Medulla oblongata (tissue), 1 donor: ENCODE results near the gene CDC42EP3.

Source experiments
- DNase-seq: peaks from one replicate; pipeline ENCODE4 v3.0.0-alpha.2; 2015; ENCODE audit errors: extremely low spot score

CDC42EP3 gene

DNA sequence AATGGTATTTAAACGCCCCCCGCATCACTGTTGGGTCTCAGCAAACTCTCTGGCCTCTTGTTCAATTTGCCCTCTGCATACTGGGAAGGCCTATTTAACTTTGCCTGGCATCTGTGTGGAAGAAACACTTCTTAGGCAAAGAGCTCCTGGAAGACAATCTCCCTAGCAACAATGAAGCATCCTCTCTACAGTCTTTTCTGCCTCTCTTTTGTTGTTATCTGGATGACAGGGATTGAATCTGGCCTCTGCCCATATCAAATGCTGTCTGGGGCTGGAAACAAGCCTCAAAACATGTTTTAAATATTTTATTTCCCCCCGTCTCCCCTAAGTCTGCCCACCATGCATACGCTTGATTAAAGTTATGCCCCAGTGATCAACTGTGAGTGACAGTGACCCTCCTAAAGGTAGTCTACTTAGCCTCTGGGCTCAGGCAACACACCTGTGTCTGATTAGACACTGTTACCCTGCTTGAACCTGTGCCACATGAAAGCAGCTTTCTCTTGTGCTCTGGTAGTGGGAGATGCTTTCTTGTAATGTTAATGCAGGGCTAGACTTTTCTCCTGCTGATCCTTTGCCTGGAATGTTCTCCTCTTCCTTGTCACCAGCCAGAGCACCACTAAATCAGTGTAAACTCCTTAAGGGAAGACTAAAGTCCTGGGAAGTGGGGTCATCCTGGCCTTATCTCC lies 34.9 kb downstream of the CDC42EP3 start:
- no peak for DNase-seq

DNA sequence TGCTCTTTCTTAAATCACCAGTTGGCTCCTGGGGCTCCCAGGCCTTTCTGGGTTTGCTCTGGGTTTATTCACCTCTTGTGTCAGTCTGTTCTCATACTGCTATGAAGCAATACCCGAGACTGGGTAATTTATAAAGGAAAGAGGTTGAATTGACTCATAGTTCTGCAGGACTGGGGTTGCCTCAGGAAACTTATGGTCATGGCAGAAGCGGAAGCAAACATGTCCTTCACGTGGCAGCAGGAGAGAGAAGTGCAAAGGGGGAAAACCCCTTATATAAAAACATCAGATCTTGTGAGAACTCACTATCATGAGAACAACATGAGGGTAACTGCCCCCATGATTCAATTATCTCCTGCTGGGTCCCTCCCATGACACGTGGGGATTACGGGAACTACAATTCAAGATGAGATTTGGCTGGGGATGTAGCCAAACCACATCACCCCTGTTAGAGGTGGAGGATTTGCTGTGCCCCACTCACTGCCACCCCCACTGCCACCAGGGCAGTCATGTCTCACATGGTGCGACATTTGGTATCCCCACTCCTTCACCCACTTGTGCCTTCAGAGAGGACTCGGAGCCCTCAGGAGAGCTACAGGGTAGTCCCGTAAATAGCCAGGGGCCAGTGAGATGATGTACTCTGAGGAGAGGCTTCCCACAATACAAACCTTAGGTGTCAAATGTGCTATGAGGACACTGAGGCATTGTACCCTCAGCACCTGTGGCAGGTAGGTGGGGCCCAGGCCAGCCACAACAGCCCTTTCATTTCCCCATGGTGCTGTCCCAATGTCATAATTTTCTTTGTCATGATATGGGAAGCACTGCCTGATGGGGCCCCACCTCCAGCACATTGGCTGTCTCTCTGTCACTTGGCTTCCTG lies 35.7 kb downstream of the CDC42EP3 start:
- peak; percentile 79 for DNase-seq

DNA sequence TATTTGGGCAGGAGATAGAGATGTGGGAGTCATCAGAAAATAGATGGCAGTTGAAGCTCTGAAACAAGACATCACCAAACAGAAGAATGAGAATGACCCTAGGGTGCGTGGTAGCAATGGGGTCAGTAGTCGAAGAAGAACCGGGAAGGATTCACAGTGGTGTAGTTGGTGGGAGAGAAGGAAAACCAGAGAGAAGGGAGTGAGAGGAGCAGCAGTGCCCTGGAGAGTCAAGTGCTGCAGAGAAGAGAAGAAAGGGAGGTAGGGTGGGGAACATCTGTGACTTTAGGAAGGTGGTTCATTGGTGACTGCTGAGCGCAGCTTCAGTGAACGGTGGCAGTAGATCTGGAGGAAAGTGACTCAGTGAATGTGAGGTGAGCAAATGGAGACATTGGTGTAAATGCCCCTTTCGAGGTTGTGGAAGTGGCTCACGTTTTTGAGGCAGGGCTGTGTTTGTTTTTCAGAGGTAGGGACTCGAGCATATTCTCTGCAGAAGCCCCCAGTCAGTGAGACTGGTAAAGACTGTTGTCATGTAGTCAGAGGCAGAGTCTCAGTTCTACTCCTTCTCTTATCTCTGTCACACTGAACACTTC lies 36.4 kb downstream of the CDC42EP3 start:
- no peak for DNase-seq

DNA sequence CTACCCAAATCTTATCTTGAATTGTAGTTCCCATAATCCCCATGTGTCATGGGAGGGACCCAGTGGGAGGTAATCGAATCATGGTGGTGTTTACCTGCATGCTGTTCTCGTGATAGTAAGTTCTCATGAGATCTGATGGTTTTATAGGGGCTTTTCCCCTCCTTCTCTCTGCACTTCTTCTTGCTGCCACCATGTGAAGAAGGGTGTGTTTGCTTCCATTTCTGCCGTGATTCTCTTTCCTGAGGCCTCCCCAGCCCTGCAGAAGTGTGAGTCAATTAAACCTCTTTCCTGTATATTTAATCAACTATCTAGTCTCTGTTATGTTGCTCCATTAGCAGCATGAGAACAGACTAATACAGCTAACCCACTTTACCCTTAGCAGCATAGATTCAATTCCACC lies 37.6 kb downstream of the CDC42EP3 start:
- DNase-seq = no peak

DNA sequence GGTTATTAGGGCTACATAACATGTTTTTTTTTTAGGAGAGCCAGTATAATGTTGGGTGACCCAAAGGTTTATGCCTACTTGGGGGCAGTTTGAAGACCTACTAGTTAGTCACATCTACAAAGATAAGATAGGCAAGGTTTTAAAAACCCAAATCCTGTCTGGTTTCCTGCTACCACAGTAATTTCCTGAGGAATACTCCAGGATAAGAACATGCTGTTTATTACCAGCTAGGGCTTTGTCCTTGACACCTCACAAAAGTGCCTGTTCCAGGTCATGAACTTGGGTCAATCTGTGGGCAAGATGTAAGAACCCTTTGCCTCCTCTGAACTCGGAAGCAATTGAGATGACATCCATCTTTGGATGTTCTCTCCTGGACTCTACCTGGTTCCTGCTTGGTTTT lies 38.2 kb downstream of the CDC42EP3 start:
- DNase-seq = no peak

DNA sequence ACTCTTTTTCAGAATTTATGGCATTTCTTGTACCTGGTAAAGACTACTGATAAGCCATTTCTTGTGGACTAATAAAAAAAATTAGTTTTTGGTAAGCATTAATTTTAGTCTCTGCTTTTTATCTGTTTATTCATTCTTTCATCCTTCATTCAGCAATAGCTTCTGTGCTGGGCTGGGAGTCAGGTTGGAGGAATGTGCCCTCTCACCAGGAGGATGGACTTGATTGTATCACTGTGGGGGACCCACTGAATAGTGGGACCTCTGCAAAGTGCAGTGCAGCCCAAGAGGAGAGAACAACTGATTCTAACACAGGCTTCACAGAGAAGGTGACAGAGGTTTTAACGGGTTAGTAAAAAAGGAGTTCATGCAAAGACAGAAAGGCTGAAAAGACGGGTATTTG lies 39.1 kb downstream of the CDC42EP3 start:
- DNase-seq = no peak

DNA sequence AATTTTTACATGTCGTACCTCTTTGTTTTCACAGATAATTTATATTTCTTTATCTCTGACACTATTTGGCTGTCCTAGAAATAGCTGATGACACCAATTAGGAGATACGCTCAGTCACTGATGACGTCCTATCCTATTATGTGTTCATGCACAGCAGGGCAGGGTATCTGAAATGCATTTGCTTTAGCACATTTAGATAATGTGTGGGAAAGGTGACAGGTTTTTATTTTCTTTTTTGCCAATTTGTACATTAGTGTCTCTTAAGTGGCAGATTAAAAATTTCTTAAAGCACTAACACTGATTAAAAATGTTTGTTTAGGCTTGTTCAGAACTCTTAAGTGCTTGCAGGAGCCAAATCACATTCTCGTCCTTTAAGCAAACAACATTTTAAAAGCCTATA lies 39.7 kb downstream of the CDC42EP3 start:
- DNase-seq = no peak

DNA sequence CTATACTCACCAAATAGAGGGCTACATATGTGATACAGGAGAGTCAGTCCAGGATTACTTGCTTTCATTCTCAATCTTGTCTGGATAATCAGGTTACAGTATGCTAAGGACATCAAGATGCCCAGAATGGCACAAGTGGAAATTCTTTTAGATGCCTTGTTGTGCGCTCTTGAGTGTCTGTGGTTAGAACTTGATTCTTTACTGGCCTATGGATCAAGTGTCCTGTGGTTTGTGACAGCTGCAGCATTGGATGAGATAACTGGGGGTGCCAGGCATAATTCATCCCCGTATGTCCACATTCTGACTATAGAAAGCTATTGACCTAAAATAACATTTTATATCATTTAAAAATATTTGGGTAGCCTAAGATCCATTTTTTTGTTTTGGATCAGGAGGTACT lies 40.1 kb downstream of the CDC42EP3 start:
- DNase-seq = no peak

DNA sequence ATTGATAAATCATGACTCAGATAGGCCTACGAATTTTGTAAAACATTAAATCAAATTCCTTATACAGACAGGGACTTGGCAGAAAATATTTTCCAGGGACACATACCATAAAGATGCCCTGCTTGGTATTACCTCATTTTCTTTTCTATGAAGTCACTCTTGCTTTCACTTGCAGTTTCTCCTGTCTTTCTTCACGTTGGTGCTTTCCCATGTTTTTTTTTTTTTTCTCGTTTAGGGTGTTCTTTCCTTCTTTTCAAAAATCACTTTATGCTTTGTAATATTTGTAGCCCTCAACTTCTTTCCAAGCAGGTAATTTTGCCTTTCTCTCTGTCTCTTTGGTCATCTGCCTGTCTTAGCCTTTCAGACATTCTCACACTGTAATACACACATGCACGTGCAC lies 40.7 kb downstream of the CDC42EP3 start:
- no peak for DNase-seq

DNA sequence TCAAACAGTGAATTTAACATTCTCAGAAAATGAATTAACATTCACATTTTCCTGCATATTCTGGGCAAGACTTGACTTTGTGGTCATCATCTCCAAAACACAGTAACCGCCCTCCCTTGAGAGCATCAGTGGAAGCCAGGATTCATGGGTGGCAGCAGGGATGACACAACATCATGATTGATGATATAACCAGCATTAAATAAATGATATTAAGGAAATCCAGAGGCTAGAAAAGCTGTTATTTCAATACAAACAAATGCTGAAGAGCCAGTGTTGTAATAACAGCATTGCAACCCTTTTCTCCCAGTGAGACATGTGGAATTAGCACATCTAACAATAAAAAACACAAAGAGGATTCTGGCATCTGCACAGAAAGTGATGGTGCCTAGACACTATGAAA lies 41.1 kb downstream of the CDC42EP3 start:
- no peak for DNase-seq

DNA sequence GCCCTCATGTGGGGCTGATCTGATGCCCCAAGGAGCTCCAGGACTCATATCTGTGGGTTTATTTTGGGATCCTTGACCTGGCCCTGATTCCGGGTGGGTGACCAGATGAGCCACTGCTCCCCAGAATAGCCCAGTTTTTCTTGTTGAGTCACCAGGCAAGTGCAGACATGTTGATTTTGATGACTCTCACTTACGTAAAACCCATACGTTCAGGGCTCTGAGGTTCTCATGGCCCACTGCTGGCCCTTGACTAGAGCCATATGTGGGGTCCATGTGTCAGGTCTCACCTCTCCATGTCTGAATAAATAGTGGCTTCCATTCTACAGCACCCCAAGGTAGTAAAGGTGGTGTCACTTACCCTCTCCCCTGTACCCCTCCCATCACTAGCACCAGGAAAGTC lies 41.9 kb downstream of the CDC42EP3 start:
- DNase-seq = no peak

DNA sequence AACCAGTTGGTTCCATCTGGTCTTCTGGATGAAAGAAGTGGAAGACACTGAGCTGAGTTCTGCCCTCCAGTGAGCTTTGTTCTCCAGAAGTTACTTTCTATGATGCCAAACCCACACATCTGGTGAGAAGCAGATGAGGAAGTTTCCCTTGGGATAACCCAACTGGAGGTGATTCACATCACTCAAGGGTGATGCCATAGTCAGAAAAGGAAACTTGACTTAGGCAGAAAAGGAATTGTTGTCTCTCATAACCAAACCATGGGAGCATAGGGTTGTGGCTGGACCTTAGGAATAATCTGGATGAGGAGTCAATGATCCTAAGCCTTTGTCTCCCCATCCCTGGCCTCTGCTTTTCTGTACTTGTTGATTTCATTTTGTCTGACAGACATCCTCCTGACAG lies 43.7 kb downstream of the CDC42EP3 start:
- no peak for DNase-seq

DNA sequence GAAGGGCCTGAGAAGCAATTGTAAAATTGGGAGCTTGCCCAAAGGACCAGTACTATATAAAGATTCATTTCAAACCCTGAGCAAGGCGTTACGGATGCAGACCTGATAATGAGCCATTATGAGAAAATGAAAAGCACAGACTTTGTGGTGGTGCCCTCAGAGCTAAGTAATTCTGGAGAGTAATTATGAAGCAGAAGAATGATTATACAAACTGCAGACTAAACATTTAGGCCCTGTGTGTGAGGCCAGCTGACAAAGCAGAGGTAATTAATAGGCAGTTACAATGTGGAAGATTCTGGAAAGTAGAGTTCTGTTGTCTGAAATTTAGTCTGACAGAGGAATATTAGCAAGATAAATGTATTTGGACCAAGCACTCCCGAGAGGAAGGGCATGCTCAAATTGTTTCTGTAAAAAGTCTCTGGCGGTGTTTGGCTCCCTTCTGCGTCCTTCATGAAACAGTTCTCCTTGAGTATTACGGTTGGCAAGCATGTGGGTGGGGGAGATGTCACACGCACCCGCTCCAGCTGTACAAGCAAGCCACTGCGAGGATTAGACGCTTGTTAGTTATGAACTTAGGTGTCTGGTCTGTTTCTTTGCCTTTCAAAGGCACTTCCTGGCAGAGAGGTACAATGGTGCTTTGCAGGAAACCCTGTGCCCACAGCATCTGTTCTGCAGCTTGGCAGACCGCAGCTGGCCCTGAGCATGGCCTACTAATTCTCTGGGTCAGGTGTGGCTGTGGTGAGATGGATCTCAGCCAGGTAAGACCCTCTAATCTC lies 45.5 kb downstream of the CDC42EP3 start:
- no peak for DNase-seq

DNA sequence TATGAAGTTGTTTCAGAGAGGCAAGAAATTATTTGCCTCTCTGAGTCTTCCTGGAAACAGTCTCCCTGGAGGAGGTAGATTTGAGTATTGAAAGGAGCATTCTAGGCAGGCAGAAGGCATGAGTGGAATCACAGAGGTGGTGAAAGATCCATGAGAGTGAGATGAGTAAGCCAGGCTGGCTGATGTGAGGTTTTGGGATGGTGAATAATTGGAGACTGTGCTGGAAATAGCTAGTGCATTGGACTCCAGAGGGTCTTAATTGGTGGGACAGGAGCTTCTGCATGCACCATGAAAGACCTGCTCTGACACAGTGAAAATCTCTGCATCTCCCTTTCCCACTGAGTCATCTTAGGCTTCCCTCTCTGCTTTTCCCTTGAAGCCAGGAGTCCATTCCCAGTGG lies 46.3 kb downstream of the CDC42EP3 start:
- no peak for DNase-seq

DNA sequence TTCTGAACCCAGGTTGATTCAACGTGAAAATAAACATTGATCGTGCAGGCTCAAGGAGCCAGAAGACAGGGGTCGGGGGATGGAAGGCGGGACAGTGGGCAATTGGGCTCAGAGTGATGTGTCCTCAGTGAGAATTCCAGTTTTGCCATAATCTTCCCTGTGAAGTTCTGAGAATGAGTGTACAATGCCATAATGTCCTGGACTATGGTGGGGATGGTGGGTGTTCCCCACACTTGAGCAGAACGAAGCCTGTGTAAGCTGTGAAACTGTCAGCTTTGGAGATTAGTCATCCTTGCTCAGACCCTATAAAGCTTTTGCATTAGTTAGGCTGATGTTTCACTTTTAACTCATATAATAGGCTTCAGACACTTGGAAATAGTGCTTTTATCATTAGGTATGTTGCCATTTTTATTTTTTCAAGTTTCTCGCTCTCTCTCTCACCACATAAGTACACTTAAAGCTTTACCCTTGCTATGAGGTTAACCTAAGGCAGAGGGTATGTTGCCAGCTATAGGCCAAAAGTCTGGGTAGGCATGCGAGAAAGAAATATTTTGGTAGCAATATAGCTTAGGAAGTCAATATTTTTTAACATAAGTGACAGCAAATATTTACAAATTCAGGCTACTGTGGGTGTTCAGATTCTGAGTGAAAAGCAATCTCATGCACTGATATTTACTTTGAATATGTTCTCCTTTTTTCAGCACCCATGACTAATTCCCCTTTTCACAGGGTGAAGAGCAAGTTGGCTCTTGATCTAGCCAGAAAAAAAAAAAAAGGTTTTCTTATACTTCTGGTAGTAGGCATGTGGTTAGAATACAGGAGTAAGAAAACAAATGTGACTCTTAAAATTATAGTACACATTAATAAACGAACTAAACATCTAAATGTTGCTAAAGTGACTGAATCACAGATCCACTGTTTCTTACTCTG lies 47.2 kb downstream of the CDC42EP3 start:
- DNase-seq = peak; percentile 34

DNA sequence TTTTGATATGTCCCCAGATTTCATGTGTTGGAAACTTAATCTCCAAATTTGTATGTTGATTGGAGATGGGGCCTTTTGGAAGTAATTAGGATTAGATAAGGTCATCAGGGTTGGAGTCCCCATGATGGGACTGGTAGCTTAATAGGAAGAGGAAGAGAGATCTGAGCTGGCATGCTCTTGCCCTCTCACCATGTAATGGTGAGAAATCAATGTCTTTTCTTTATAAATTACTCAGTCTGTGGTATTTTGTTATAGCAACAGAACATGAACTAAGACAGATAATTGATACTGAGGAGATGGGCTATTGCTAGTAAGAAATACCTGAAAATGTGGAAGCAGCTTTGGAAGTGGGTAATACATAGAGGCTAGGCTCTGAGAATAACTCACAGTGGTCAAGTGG lies 48.0 kb downstream of the CDC42EP3 start:
- DNase-seq = no peak

DNA sequence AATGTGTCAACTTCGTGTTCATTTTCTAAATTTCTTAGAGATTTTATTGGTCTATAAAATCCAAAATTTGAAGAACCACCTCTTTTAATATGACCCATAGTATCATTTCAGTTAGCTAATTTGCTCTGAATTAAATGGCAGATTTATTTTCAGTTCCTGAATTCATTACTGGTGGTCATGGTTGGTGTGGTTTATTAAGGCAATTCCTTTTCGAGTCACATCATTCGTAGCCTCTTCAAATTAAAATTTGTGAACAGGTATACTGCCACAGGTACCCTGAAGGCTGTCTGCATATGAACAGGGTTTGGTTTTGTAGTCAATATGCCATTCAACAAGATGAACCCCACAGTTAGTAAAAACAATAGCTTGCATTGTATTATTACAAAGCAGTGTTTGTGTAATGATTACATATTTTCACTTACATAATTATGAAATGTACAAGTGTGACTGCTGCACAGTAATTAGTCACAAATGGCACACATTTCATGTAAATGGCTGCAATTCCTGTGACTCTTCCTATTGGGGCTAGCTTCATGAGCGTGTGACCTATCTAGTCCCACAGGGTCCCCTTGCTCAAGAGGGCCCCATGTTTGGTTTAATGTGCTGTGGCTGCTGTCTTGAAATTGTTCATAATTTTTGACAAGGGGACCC lies 48.9 kb downstream of the CDC42EP3 start:
- no peak for DNase-seq

DNA sequence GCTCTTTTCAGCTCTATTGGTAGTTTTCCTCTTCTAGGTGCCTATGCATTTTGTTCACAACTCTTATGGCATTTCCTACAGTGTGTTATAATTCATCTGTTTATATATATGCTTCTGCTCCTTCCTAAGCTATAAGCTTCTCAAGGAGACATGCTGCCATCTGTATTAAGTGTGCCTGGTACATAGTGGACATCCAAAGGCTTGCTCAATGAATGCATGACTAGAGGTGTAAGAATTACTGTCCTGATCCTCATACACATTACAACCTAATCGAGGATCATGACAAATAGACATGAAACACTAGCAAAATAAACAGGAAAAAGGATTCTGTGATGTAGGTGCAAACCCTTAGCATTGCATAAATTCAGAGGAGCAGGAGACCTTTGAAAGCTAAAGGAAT lies 50.2 kb downstream of the CDC42EP3 start:
- DNase-seq = no peak

DNA sequence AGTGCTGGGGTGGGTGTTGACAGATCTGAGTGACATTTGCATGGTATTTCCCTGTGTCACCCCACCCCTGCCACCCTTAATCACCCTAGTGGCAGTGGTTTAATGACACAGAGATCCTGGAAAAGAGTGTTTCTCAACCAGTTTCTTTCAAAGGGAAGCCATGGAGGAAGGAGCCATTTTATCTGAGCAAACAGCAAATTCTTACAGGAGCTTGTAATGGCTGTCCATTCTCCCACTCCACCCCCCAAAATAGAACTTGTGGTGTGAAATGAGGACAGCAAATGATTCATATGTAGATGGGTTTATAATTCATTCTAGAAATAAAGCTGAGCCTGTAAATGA lies 51.5 kb downstream of the CDC42EP3 start:
- no peak for DNase-seq

DNA sequence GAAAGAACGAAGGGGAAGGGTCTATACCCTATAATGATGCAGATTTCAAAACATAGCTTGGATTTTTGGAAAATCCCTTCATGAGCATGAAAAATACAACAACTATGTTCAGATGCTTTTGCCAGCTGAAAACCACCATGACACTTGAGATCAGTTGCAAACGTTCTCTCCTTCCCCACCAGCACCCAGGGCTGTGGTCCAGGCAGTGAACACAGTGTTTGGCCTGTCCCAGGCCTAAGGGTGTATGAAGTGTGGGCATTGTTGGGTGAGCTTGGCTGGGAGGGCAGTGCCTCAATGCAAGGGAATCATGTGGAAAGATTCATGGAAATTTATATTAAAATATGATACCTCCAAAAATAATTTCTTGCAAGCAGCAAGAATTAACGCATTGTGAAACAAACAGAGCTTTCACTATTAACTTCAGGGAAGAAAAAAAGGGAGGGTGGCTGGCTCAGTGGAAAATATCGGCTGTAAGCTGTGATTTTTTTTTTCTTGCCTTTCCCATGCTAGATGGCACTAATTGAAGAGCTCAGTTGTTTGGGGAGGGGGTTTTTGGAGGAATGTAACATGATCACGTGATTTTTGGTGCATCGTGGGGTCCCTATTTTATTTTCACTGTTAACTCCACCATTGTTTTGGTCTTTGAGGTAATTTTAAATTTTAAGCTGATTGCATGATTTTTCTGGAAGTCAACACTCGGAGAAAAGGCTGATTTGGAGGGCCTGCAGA lies 52.0 kb downstream of the CDC42EP3 start:
- no peak for DNase-seq
